Endothelial cell of umbilical vein (primary cell): ENCODE data around the gene WNT6. TPM values are rescaled to one million over a fixed set of nuclear protein-coding genes. Genes with fewer than 3 reads are reported as not detected.

ENCODE experiments used
- BruUV-seq: library from RNA; stranded (reverse); fragments of 400-500 nt; replicated peaks from 2 replicates; lab custom pipeline; 2021; lab: Mats Ljungman, UMichigan
- CTCF ChIA-PET: fragments of 300-600, 350-600 bp; sonication (Branson Sonifier 250); formaldehyde crosslinking; loops from one replicate; lab custom pipeline; 2021; ENCODE audit warnings: antibody characterized with exemption, inconsistent platforms; lab: Charles Lee
- POLR2A ChIA-PET: fragments of 300-600, 350-600 bp; sonication (Branson Sonifier 250); formaldehyde crosslinking; loops from one replicate; lab custom pipeline; 2021; ENCODE audit warnings: antibody characterized with exemption, inconsistent platforms; lab: Charles Lee
- DNase-seq: peaks from one replicate; pipeline ENCODE4 v3.0.0-alpha.2; 2011; ENCODE audit warnings: low read depth, low spot score
- FAIRE-seq: peaks from 2 replicates; lab custom pipeline; 2011; peaks lifted over from hg19 to GRCh38; lab: Jason Lieb, UNC
- H2AFZ ChIP-seq: 2 replicates; pipeline ENCODE4 v1.6.0; 2012; ENCODE audit warnings: low read depth, low read length, control low read depth, inconsistent platforms
- H3K27ac ChIP-seq: 2 replicates; pipeline ENCODE4 v1.5.1; 2011; ENCODE audit warnings: low read depth, mild to moderate bottlenecking, control low read depth, low read length, moderate library complexity; ENCODE audit not compliant: insufficient read depth
- H3K27me3 ChIP-seq, 2 experiments: 2 replicates each; pipeline versions ENCODE4 v1.6.0 to v1.6.1; 2011; ENCODE audit warnings: low read length in 2 of 2, mixed read lengths in 1 of 2; ENCODE audit not compliant: control insufficient read depth in 2 of 2, insufficient read depth in 2 of 2
- H3K36me3 ChIP-seq, 2 experiments: 2 replicates in 1 of 2; 3 replicates in 1 of 2; pipeline ENCODE4 v1.5.1; 2011; ENCODE audit warnings: low read length in 2 of 2, mild to moderate bottlenecking in 1 of 2, moderate library complexity in 1 of 2; ENCODE audit not compliant: control insufficient read depth in 2 of 2, insufficient read depth in 2 of 2; ENCODE audit errors: extremely low read depth in 1 of 2
- H3K4me1 ChIP-seq: 3 replicates; pipeline ENCODE4 v1.5.1; 2011; ENCODE audit warnings: mild to moderate bottlenecking, low read length; ENCODE audit not compliant: control insufficient read depth, insufficient read depth; ENCODE audit errors: extremely low read depth
- H3K4me2 ChIP-seq: 2 replicates; pipeline ENCODE4 v1.6.1; 2011; ENCODE audit warnings: low read length, control low read depth, mixed read lengths; ENCODE audit not compliant: insufficient read depth
- H3K4me3 ChIP-seq, 3 experiments: fragments of 200-600 bp in 1 of 3; sonication (generic), shearing (Covaris generic) in 1 of 3; replicated peaks in 1 of 3; 2 replicates each; pipeline ENCODE4 v1.5.1; 2011 to 2016; ENCODE audit warnings: control low read depth in 3 of 3, low read length in 3 of 3, mild to moderate bottlenecking in 2 of 3, inconsistent platforms in 1 of 3, low read depth in 1 of 3, moderate library complexity in 1 of 3; ENCODE audit not compliant: insufficient read depth in 1 of 3
- H3K79me2 ChIP-seq: 2 replicates; pipeline ENCODE4 v1.6.0; 2012; ENCODE audit warnings: low read length, inconsistent platforms; ENCODE audit not compliant: control insufficient read depth, insufficient read depth
- H3K9ac ChIP-seq: replicated peaks from 2 replicates; pipeline ENCODE3; 2011; ENCODE audit warnings: low read length, control low read depth; ENCODE audit not compliant: insufficient read depth; ENCODE audit errors: extremely low read depth
- H3K9me1 ChIP-seq: replicated peaks from 3 replicates; pipeline ENCODE4 v1.6.0; 2011; ENCODE audit warnings: mild to moderate bottlenecking, low read length; ENCODE audit not compliant: control insufficient read depth, insufficient read depth; ENCODE audit errors: extremely low read depth
- H3K9me3 ChIP-seq: replicated peaks from 2 replicates; pipeline ENCODE4 v1.5.1; 2012; ENCODE audit warnings: low read length, inconsistent platforms; ENCODE audit not compliant: control insufficient read depth, insufficient read depth
- H4K20me1 ChIP-seq: replicated peaks from 2 replicates; pipeline ENCODE3; 2011; ENCODE audit warnings: mild to moderate bottlenecking, low read length; ENCODE audit not compliant: control insufficient read depth, insufficient read depth; ENCODE audit errors: extremely low read depth
- CTCF ChIP-seq, 2 donors: IDR thresholded peaks; 1 replicate in 1 of 2; 2 replicates in 1 of 2; pipeline ENCODE4 v1.5.1; 2011; ENCODE audit warnings: low read length in 2 of 2, mild to moderate bottlenecking in 2 of 2, moderate library complexity in 2 of 2, control low read depth in 1 of 2, inconsistent platforms in 1 of 2, low read depth in 1 of 2; ENCODE audit not compliant: insufficient read depth in 1 of 2; ENCODE audit errors: extremely low read depth in 1 of 2
- EZH2 ChIP-seq: IDR thresholded peaks from 2 replicates; pipeline ENCODE4 v1.6.1; 2012; ENCODE audit warnings: borderline replicate concordance, low read depth, mild to moderate bottlenecking, moderate library complexity, low read length, inconsistent platforms; ENCODE audit not compliant: severe bottlenecking
- FOS ChIP-seq: IDR thresholded peaks from 2 replicates; pipeline ENCODE4 v1.6.1; 2011; ENCODE audit warnings: mild to moderate bottlenecking, low read length, moderate library complexity, borderline replicate concordance; ENCODE audit not compliant: insufficient read depth
- GATA2 ChIP-seq: IDR thresholded peaks from 2 replicates; pipeline ENCODE4 v1.7.0; 2011; ENCODE audit warnings: low read depth, mild to moderate bottlenecking, moderate library complexity, mixed read lengths, low read length; ENCODE audit not compliant: insufficient read length, insufficient read depth
- JUN ChIP-seq: IDR thresholded peaks from 2 replicates; pipeline ENCODE4 v1.6.1; 2011; ENCODE audit warnings: borderline replicate concordance, low read depth; ENCODE audit not compliant: insufficient read length, insufficient read depth
- MAX ChIP-seq: IDR thresholded peaks from 2 replicates; pipeline ENCODE4 v1.6.1; 2011; ENCODE audit not compliant: insufficient read depth, insufficient read length
- MYC ChIP-seq: IDR thresholded peaks from one replicate; pipeline ENCODE4 v1.6.1; 2011; ENCODE audit warnings: mild to moderate bottlenecking, low read depth, low read length
- POLR2A ChIP-seq: IDR thresholded peaks from 2 replicates; pipeline ENCODE4 v1.6.1; 2012; ENCODE audit warnings: low read depth, mild to moderate bottlenecking, control low read depth, low read length
- POLR2AphosphoS5 ChIP-seq: IDR thresholded peaks from 2 replicates; pipeline ENCODE4 v1.6.1; 2012; ENCODE audit warnings: low read depth, mild to moderate bottlenecking, control low read depth, low read length, moderate library complexity; ENCODE audit not compliant: insufficient read depth
- dilution Hi-C: fragments of 300-500 bp; cut with MboI; formaldehyde crosslinking; loops from one replicate; pipeline ENCODE4 v1.15.0; 2019; ENCODE audit warnings: low sequenced_read_pairs; ENCODE audit not compliant: extremely low pct_ligation_motif_present
- intact Hi-C: fragments of 100-400 bp; cut with micrococcal nuclease; formaldehyde crosslinking; loops from one replicate; pipeline ENCODE4 v1.10.0; 2022
- polyA plus RNA-seq, 4 experiments: library from polyadenylated mRNA; depleted of rRNA in 3 of 4; stranded (reverse) in 3 of 4; unstranded in 1 of 4; fragments of >200 nt; gene quantifications; 2 replicates each; pipeline versions ENCODE4 v1.2.1 to v1.2.3, GENCODE V29; 2011 to 2012; ENCODE audit warnings: missing spikeins in 1 of 4
- total RNA-seq: library from RNA; stranded (reverse); gene quantifications from 2 replicates; pipeline ENCODE4 v1.2.3, GENCODE V29; 2021

The WNT6 gene
- total and polyA plus RNA-seq, 2 donors (not counting 3 experiments of a cell fraction or from before 2014, with no cell fraction given) = not detected

DNA sequence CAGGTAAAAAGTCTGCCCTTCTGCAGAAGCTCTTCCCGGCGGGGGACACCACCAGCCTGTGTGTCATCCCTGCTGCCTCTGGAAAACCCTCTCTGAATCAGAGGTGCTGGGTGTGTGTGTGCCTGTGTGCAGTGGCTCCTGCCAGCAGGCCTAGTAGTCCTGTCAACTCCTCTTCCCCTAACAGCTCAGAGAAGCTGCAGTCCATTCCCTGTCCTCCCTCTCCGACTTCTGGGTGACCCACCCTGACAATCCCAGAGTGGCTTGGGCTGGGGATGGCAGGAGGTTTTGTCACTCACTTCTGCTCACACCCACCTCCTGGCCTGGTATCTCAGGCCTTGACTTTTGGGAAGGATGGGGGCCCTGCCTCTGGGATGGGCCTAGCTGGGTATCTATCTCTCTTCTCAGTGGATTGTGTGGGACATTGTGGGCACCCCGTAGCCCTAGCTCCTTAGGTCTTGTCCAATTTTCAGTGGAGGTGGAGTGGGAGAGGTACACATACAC is 23.3 kb downstream of the WNT6 start:
- peaks cover 69 to 80% of the 10 kb centered on the region in 2 experiments for H3K27me3 ChIP-seq
- DNase-seq = no peak
- H3K79me2 ChIP-seq = no peaks in the 10 kb centered on the region
- no peaks in the 10 kb centered on the region for H3K36me3 ChIP-seq
- H3K4me1 ChIP-seq = no peaks in the 10 kb centered on the region
- ChIA-PET POLR2A (interaction anchor here (1.1 kb wide), 1 partner anchor 10 kb away, joined by 3 read pairs; no protein-coding TSS in a partner anchor), CTCF (interaction anchor here (7.8 kb wide), 1 partner anchor 14 kb away, joined by 103 read pairs; no protein-coding TSS in a partner anchor)
- no TSS peak for BruUV-seq
- H4K20me1 ChIP-seq = no peaks in the 10 kb centered on the region
- H3K4me2 ChIP-seq = no peak overlapping the region
- intact Hi-C loops (no loop called here), dilution Hi-C loops (no loop called here)
- no peak for FAIRE-seq
- no peak overlapping the region for H3K9ac ChIP-seq
- no peak overlapping the region for H2AFZ ChIP-seq
- no peaks in the 10 kb centered on the region for H3K9me3 ChIP-seq
- H3K27ac ChIP-seq = no peak overlapping the region
- no peaks in the 10 kb centered on the region for H3K9me1 ChIP-seq
- TF ChIP-seq POLR2AphosphoS5 = no peak
- TF ChIP-seq GATA2 = no peak
- TF ChIP-seq CTCF (IDR thresholded peaks at IDR 0.05; ENCODE audit: extremely low read depth in 1 of 2, insufficient read depth in 1 of 2, low read depth in 1 of 2, low read length in 2 of 2) = no peak
- no peak for TF ChIP-seq JUN
- TF ChIP-seq MYC = no peak
- TF ChIP-seq MAX = no peak
- no peak for TF ChIP-seq POLR2A
- no peak for TF ChIP-seq EZH2
- TF ChIP-seq FOS = no peak
- no peak overlapping the region for H3K4me3 ChIP-seq
